Ascending aorta (tissue), 2 donors: ENCODE results near the gene YIPF6. TPM values are rescaled to one million over a fixed set of nuclear protein-coding genes. Genes with fewer than 3 reads are reported as not detected.

Source experiments
- DNase-seq, 2 donors: peaks; one replicate each; pipeline ENCODE4 v3.0.0-alpha.2; 2019; ENCODE audit warnings: low spot score in 2 of 2
- H3K27ac ChIP-seq, 2 donors: fragments of 200-600 bp; sonication (generic); one replicate each; pipeline ENCODE4 v1.5.1; 2016 to 2017; ENCODE audit warnings: mild to moderate bottlenecking in 1 of 2
- H3K27me3 ChIP-seq: fragments of 200-600 bp; sonication (generic); one replicate; pipeline ENCODE4 v1.5.1; 2017
- H3K36me3 ChIP-seq, 2 donors: fragments of 200-600 bp; sonication (generic); one replicate each; pipeline ENCODE4 v1.5.1; 2016
- H3K4me1 ChIP-seq, 2 donors: fragments of 200-600 bp; sonication (generic); one replicate each; pipeline ENCODE4 v1.5.1; 2016 to 2017; ENCODE audit warnings: mild to moderate bottlenecking in 1 of 2
- H3K4me3 ChIP-seq, 2 donors: fragments of 200-600 bp; sonication (generic); one replicate each; pipeline ENCODE4 v1.5.1; 2016 to 2017; ENCODE audit warnings: mild to moderate bottlenecking in 1 of 2
- H3K9me3 ChIP-seq, 2 donors: fragments of 200-600 bp; sonication (generic); one replicate each; pipeline ENCODE4 v1.5.1; 2016
- CTCF ChIP-seq, 3 experiments: fragments of 200-600 bp in 2 of 3; fragments of 450-650 bp in 1 of 3; sonication (generic) in 2 of 3; IDR thresholded peaks; one replicate each; pipeline ENCODE4 v1.5.1; 2016 to 2019; ENCODE audit warnings: antibody characterized with exemption in 3 of 3, mild to moderate bottlenecking in 1 of 3, moderate library complexity in 1 of 3
- intact Hi-C: fragments of 100-400 bp; cut with DNase I; formaldehyde crosslinking; loops from one replicate; pipeline ENCODE4 v1.15.1; 2023
- total RNA-seq: library from RNA; depleted of rRNA; stranded (reverse); fragments of >200 nt; gene quantifications from one replicate; pipeline ENCODE4 v1.1.0, GENCODE V29; 2016

Gene YIPF6
- total RNA-seq, 1 donor from 2014 or later: 14.4 TPM

- Histone ChIP-seq H3K4me1 (no peaks in the 10 kb centered on the region), H3K9me3 (no peaks in the 10 kb centered on the region), H3K36me3 (no peaks in the 10 kb centered on the region), H3K4me3 (no peak overlapping the region), H3K27ac (no peak overlapping the region), H3K27me3 (no peaks in the 10 kb centered on the region)
- intact Hi-C loops: no loop called here
- no peak for TF ChIP-seq CTCF (IDR thresholded peaks at IDR 0.05)
- no peak for DNase-seq
Measured at GRCh38 chrX:68571292-68571609, 72.4 kb downstream of the YIPF6 start.

- Histone ChIP-seq H3K27ac (no peak overlapping the region), H3K4me1 (no peaks in the 10 kb centered on the region), H3K36me3 (no peaks in the 10 kb centered on the region), H3K4me3 (no peak overlapping the region), H3K9me3 (no peaks in the 10 kb centered on the region), H3K27me3 (no peaks in the 10 kb centered on the region)
- DNase-seq: no peak
- intact Hi-C loops: no loop called here
- no peak for TF ChIP-seq CTCF (IDR thresholded peaks at IDR 0.05)
Measured at GRCh38 chrX:68571610-68572311, 72.9 kb downstream of the YIPF6 start.

GRCh38 chrX:68574240-68574639, 75.4 kb downstream of the YIPF6 start:
- DNase-seq: no peak
- Histone ChIP-seq H3K27ac (no peak overlapping the region), H3K4me1 (no peaks in the 10 kb centered on the region), H3K27me3 (no peaks in the 10 kb centered on the region), H3K36me3 (no peaks in the 10 kb centered on the region), H3K4me3 (no peak overlapping the region), H3K9me3 (no peaks in the 10 kb centered on the region)
- TF ChIP-seq CTCF (IDR thresholded peaks at IDR 0.05): no peak
- intact Hi-C loops: no loop called here

DNA sequence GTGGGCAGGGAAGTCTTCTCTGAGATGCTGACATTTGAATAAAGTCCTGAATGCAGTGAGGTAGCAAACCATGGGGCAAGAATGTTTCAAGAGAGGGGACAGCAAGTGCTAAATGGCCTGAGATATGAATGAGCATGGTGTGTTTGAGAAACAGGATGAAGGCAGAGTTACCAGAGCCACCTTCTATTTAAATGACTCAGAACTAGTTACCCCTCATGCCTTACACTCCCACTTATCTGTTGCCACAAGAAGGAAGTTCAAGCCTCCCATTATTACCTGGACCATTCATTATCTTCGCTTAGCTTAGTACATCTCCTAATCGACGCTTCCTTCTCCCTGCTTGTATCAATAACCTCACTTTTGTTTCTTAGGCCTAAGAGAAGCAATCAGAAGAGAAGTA, 81.0 kb downstream of the YIPF6 start:
- Histone ChIP-seq H3K4me3 (no peak overlapping the region), H3K27ac (no peak overlapping the region), H3K27me3 (no peaks in the 10 kb centered on the region), H3K4me1 (no peaks in the 10 kb centered on the region), H3K36me3 (no peaks in the 10 kb centered on the region), H3K9me3 (no peaks in the 10 kb centered on the region)
- TF ChIP-seq CTCF (IDR thresholded peaks at IDR 0.05): no peak
- intact Hi-C loops: no loop called here
- no peak for DNase-seq

- intact Hi-C loops: no loop called here
- Histone ChIP-seq H3K27ac (no peak overlapping the region), H3K9me3 (no peaks in the 10 kb centered on the region), H3K36me3 (no peaks in the 10 kb centered on the region), H3K27me3 (no peaks in the 10 kb centered on the region), H3K4me3 (no peak overlapping the region), H3K4me1 (no peaks in the 10 kb centered on the region)
- DNase-seq: no peak
- no peak for TF ChIP-seq CTCF (IDR thresholded peaks at IDR 0.05)
Measured at GRCh38 chrX:68584221-68584620, 85.4 kb downstream of the YIPF6 start.

Other genes with a start within 250 kb of the YIPF6 start
- gene OPHN1, start 65.6 kb upstream of the YIPF6 start, total RNA-seq: 5.6 TPM
- gene STARD8, start 148.6 kb downstream of the YIPF6 start, total RNA-seq: 16.0 TPM